Measurements from ENCODE around the gene CREB3L1.
"Not testable (repeated sequence)": the region's sequence is repeated elsewhere in the genome, so short reads cannot be mapped to it uniquely, and the experiment has no call there.

CREB3L1 gene

DNA sequence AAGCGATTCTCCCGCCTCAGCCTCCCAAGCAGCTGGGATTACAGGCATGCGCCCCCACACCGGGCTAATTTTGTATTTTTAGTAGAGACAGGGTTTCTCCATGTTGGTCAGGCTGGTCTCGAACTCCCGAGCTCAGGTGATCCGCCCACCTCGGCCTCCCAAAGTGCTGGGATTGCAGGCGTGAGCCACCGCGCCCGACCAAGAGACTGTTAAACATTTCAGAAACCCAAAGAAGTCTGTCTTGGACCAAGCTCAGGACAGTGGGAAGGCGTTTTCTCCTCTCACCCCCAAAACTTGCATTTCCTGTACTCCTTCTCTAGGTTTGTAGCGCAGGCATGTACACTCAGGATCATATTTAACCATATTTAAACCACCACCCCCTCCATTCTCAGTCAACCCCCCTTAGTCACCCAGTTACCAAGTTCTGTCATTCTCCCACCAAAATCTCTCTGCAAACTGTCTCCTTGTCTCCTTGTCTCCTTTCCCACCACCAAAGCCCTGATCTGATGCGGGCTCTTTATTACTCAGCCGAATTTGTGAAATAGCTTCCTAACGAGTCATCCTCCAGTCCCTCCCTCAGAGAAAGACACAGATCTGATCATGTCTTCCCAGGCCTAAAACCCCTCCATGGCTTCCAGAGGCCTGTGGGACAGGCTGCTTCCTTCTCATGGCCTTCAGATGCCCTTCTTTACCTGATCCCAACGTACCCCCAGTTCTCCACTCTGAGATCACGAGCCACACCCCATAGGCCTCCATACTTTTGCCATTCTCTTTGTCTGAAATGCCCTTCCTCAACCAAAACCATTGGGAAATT lies 29.0 kb upstream of the CREB3L1 start:
- no peak for DNase-seq

DNA sequence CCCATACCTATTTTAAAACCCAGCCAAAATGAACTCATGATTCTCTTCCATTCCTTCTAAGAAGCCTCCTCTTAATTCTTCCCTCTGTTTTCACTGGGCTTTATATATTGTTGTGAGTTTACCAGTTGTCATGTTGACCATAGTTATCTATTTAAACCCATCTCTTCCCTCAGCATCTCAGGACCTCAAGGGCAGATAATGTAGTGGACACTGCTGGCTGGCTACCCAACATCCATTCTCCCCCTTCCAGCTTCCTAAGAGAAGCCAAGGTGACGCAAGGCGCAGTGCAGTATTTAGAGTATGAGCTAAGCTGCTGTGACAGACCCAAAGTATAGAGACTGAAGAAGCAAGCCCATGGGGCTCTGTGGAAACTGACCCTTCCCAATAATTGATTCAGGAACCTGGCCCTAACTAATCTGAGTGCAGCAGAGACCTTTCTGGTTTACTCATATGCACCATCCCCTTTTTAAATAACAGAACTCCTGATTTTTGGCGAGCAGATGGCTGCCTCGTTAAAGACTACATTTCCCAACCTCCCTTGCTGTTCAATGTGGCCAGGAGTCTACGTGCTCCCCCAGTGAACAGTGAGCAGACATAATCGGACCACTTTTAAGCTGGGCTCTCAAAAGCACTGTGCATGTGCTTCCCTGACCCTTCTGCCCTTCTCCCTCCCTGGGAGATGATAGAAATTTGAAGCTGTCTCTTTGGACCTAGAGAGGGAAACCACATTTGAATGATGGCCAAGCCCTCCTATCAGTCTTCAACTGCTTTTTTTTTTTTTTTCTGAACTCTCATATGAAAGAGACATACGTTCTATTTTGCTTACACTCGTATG lies 28.1 kb upstream of the CREB3L1 start:
- no peak for DNase-seq

GRCh38 chr11:46249938-46250744 lies 27.3 kb upstream of the CREB3L1 start:
- DNase-seq, result no peak

DNA sequence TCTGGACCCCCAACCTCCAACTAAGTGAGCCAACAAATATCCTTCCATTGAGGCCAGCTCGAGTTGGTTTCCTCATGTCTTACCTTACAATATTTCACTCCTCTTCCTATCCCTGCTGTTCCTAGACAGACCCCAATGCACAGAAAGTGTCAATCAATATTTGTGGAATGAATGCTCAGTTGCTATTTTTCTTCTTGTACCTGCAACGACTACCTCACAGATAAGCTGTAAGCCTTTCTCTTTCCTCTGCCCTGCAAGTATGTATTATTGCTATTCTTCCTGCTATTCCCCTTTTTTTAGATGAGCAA lies 26.8 kb upstream of the CREB3L1 start:
- no peak for DNase-seq

- no peak for DNase-seq
These were observed 25.5 kb upstream of the CREB3L1 start for GRCh38 chr11:46251954-46252353.

DNA sequence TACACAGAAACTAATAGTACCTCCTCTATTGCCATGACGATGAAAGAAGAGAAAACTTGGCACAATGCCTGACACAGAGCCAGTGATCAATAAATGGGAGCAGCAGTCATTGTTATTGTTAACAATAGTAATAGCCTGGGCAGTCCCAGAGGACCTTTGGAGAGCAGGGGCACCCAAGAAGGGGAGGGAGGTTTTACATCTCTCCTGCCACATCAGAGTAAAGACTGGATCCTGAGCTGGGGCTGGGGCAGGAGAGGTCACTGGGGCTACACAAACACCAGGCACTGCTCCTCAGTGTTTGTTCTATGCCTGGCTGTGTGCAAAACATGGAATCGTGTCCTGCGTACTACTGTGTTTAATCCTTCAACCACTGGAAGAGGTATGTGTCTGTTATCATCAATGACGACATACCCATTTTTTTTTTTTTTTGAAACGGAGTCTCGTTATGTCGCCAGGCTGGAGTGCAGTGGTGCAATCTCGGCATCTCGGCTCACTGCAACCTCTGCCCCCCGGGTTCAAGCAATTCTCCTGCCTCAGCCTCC lies 25.0 kb upstream of the CREB3L1 start:
- no peak for DNase-seq

DNA sequence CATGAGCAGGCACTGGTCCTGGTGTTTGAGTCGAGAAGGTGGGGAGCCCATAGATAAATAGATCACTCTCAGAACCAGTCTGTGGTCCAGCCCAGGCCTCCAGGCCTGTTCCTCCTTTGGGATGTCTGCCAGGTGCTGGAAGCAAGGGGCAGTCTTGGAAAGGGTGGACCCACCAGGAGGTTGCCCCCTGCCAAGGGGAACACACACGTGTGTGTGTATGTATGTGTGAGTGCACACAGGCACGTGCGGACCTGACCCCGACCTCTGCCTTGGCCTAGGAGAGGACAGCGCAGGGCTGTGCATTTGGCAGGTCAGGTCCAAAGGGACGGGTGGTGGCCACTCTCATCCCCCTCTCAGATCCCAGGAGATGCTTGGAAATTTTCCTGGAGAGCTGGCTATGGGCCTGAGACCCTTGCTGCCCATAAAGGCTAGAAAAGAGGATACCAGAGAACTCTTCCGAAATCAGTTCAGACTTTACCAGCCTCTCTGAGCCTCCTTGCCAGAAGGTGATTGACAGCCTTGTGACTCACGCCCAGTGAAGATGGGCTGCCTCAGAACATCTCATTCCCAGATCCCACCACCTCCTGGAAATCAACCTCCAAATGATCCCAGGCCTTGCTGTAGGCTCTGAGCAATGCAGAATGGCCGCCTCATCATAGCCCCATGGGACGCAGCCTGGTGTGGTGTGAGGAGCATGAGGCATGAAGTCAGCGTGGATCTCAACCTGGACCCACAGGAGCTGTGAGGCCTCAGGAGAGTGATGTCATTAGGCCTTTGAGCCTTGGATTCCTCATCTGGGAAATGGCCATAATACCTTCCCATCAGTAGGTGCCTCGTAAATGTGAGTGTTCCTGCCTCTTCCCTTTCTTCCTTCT lies 24.0 kb upstream of the CREB3L1 start:
- no peak for DNase-seq

- DNase-seq, result no peak
These were observed 23.4 kb upstream of the CREB3L1 start for GRCh38 chr11:46254133-46254491.

DNA sequence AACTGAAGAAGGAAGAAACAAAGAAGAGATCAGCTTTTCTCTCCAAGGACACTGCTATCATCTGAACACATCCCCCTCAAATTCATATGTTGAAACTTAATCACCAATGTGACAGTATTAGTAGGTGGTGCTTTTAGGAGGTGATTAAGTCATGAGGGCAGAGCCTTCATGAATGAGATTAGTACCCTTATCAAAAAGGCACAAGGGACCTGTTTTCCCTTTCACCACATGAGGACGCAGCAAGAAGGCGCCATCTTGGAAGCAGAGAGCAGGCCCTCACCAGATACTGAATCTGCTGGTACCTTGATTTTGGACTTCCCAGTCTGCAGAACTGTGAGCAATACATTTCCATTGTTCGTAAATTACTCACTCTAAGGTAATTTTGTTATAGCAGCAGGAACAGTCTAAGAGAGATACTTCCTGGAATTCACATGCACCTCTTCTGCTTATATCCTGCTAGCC lies 20.9 kb upstream of the CREB3L1 start:
- DNase-seq, result no peak

DNA sequence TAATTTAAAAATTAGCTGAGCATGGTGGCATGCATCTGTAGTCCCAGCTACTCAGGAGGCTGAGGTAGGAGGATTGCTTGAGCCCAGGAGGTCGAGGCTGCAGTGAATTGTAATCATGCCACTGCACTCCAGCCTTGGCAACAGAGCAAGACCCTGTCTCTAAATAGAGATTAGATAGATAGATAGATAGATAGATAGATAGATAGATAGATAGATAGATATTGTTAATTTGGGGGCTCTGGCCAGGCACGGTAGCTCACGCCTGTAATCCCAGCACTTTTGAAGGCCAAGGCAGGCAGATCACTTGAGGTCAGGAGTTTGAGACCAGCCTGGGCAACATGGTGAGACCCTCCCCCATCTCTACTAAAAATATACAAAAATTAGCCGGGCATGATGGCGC lies 18.1 kb upstream of the CREB3L1 start:
- not testable (repeated sequence) for DNase-seq

GRCh38 chr11:46259971-46260560 lies 17.4 kb upstream of the CREB3L1 start:
- no peak for DNase-seq

GRCh38 chr11:46263120-46263519 lies 14.3 kb upstream of the CREB3L1 start:
- DNase-seq, result no peak

DNA sequence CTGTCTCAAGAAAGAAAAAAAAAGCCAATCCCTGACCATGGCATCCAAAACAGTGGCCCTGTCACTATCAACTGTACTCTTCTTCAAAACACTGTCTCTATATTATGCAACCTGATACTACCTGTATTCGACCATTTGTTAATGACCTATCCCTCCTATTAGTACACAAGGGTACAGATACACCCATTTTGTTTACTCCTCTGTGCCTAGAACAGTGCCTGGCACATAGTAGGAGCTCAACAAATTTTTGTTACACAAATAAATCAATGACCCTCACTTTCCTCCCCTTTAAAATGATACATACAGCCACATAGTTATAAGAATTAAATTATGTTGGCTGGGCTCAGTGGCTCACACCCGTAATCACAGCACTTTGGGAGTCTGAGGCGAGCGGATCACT lies 13.4 kb upstream of the CREB3L1 start:
- no peak for DNase-seq

- no peak for DNase-seq
These were observed 12.5 kb upstream of the CREB3L1 start for GRCh38 chr11:46264976-46265375.

DNA sequence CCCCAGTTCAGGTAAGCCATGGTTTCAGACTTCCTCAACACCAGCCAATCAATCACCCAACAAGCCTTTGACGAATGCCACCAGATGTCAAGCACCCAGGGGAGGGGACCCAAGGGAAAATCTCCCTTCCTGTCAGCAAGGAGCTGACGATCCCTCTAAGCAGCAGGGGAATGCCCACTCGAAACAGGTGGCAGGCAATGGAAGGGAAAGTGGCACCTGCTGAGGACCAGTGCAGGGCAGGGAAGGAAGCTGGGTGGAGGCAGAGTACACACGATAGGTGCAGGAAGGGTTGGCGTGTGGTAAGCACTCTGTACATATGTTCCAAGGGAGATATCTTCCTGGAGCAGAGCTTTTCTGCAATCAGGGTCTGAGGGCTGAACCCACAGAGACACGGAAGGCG lies 11.7 kb upstream of the CREB3L1 start:
- no peak for DNase-seq

DNA sequence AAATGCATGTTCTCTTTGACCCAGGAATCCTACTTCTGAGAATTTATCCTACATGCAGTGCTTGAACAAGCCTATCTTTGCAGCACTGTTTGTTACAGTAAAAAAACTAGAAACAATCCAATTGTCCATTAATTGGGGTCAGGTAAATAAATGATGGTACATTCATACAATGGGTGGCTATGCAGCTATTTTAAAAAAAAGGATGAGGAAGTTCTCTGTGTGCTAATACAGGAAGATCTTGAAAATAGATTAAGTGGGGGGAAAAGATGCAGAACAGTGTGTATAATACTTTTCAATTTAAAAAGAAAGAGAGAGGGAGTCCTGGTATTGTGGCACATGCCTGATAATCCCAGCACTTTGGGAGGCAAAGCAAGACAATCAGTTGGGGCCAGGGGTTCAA lies 9.5 kb upstream of the CREB3L1 start:
- DNase-seq, result no peak

DNA sequence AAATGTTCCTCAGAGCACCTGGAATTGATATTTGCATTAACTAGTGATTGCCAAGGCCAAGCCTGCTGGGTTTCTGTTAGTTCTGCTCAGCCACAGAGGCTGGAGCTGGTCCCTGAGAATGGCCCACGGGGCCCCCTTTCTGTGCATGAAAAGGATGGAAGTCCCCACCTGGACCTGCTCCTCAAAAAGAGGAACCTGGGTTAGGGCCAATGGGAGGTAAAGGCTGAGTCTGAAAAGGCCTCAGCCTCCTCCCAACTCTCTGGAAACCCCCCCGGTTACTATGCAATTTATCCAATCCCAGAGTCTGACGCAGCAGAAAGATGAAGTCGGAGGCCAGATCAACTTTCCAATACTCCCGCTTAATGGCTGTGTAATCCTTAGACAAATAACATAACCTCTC lies 6.8 kb upstream of the CREB3L1 start:
- DNase-seq, result no peak

- no peak for DNase-seq
These were observed 6.1 kb upstream of the CREB3L1 start for GRCh38 chr11:46271407-46271806.

- DNase-seq, result no peak
These were observed 5.3 kb upstream of the CREB3L1 start for GRCh38 chr11:46271875-46272815.

GRCh38 chr11:46272816-46273427 lies 4.5 kb upstream of the CREB3L1 start:
- DNase-seq, result no peak

Measured in activated gamma-delta T cell treated with Interleukin-2 at 50 U/mL for 16 hours (primary cell).